ENCODE results near the gene COPB2.
"Not testable (repeated sequence)": the region's sequence is repeated elsewhere in the genome, so short reads cannot be mapped to it uniquely, and the experiment has no call there.

Gene COPB2

DNA sequence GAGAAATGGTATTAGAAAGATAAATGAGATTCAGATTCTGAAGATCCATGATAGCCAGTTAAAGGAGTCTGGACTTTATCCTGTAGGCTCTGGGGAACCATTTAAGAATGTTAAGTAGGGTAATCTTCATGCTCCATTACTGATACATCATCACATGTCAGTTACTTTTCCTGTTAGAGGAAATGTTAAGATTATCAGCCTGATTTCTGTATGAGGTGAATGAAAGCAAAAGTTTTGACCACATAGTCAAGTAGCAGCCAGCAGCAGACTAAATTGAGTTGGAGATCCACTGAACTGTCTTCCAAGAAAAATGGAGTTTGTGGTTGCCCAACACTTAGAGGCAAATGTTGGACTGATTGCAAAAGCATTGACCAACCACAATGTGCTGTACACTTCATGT, 4.7 kb upstream of the COPB2 start:
- no peak overlapping the region for H2AFZ ChIP-seq (ENCODE audit: low read length)
- no peak for DNase-seq (ENCODE audit: low spot score)
- H2AK5ac ChIP-seq (ENCODE audit: low read depth, low read length) = no peak overlapping the region
- no peaks in the 10 kb centered on the region for H3K79me1 ChIP-seq (ENCODE audit: low read depth, low read length)
- H3K4ac ChIP-seq (ENCODE audit: low read length) = no peak overlapping the region
- H2BK12ac ChIP-seq (ENCODE audit: low read length) = no peak overlapping the region
- H3K27ac ChIP-seq (replicated peaks; ENCODE audit: low read length) = no peak overlapping the region
- H3K14ac ChIP-seq (ENCODE audit: low read length) = no peak overlapping the region
- H2BK120ac ChIP-seq (ENCODE audit: low read depth, low read length) = no peak overlapping the region
- H3K4me3 ChIP-seq (ENCODE audit: low read length in 2 of 2) = no peak overlapping the region
- no peak overlapping the region for H2BK15ac ChIP-seq (ENCODE audit: low read length)
- no peak overlapping the region for H3K4me2 ChIP-seq (ENCODE audit: insufficient read depth, low read length, poor library complexity, severe bottlenecking)
- H3K23ac ChIP-seq (ENCODE audit: low read depth, low read length, poor library complexity) = no peak overlapping the region
- peaks cover 0 to 2% (median 2%) of the 10 kb centered on the region in 3 experiments for H3K27me3 ChIP-seq (ENCODE audit: control insufficient read depth in 3 of 3, insufficient read depth in 3 of 3, low read depth in 1 of 3, low read length in 3 of 3)
- no peak overlapping the region for H3K9ac ChIP-seq (ENCODE audit: low read depth, low read length, poor library complexity)
- no peaks in the 10 kb centered on the region for H3K36me3 ChIP-seq (replicated peaks in 1 of 2; ENCODE audit: control insufficient read depth in 2 of 2, insufficient read depth in 2 of 2, low read length in 2 of 2)
- H2BK5ac ChIP-seq (ENCODE audit: low read length) = no peak overlapping the region
- no peak overlapping the region for H3K18ac ChIP-seq (ENCODE audit: low read length)
- no peak overlapping the region for H4K91ac ChIP-seq (ENCODE audit: low read depth, low read length, poor library complexity)
- H3K4me1 ChIP-seq (ENCODE audit: control insufficient read depth in 2 of 2, insufficient read depth in 1 of 2, low read depth in 1 of 2, low read length in 2 of 2) = peaks cover 0 to 2% of the 10 kb centered on the region in 2 donors
- no peak overlapping the region for H4K8ac ChIP-seq (ENCODE audit: low read depth, low read length)
- no peaks in the 10 kb centered on the region for H3K9me3 ChIP-seq (replicated peaks in 1 of 2; ENCODE audit: control insufficient read depth in 2 of 2, insufficient read depth in 1 of 2, low read depth in 1 of 2, low read length in 2 of 2)

DNA sequence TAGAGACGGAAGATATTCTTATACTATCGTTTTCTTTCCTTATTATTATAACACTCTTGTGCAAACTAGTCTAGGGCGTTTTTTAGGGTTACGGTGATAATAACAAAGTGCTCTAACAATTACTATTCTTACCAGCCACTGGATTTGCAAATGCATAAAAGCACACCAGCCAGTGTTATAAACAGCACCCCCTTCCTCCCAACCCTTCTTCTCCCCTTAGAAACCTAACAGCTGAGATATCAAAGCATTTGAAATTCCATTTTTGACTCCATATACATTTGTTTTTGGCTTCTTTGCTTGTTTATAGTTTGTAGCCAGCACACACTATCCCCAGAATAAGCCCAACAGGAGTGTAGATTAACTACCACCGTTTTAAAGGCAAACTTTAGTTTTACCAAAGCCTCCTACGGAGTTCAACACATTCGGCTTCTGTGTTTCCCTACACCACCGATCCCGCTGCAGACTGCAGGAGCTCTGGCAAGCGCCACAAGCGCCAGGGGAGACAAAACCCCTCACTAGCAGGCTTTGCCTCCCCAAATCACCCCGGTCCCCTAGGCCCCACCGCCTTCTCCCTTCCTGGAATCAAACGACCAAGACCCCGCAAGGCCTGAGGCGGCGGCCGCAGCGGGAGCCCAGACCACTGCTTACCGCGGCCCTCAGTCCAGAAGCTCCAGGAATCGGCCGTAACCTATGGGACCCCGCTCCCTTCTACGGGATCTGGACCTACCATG, 461 bp downstream of the COPB2 start:
- Histone ChIP-seq H2BK120ac (ENCODE audit: low read depth, low read length) (no peak overlapping the region), H3K4me2 (ENCODE audit: insufficient read depth, low read length, poor library complexity, severe bottlenecking) (peak overlapping the region; percentile 46), H4K91ac (ENCODE audit: low read depth, low read length, poor library complexity) (no peak overlapping the region), H3K4ac (ENCODE audit: low read length) (no peak overlapping the region), H3K9me3 (replicated peaks in 1 of 2; ENCODE audit: control insufficient read depth in 2 of 2, insufficient read depth in 1 of 2, low read depth in 1 of 2, low read length in 2 of 2) (no peaks in the 10 kb centered on the region), H3K23ac (ENCODE audit: low read depth, low read length, poor library complexity) (no peak overlapping the region), H2BK12ac (ENCODE audit: low read length) (no peak overlapping the region), H3K27ac (replicated peaks; ENCODE audit: low read length) (no peak overlapping the region), H4K8ac (ENCODE audit: low read depth, low read length) (no peak overlapping the region), H3K36me3 (replicated peaks in 1 of 2; ENCODE audit: control insufficient read depth in 2 of 2, insufficient read depth in 2 of 2, low read length in 2 of 2) (peaks cover 0 to 14% of the 10 kb centered on the region in 2 donors), H3K14ac (ENCODE audit: low read length) (no peak overlapping the region), H3K4me3 (ENCODE audit: low read length in 2 of 2) (peak overlapping the region; percentile 79 to 94), H3K79me1 (ENCODE audit: low read depth, low read length) (no peaks in the 10 kb centered on the region), H2AK5ac (ENCODE audit: low read depth, low read length) (no peak overlapping the region), H3K18ac (ENCODE audit: low read length) (peak overlapping the region; percentile 89), H2BK15ac (ENCODE audit: low read length) (no peak overlapping the region), H3K27me3 (ENCODE audit: control insufficient read depth in 3 of 3, insufficient read depth in 3 of 3, low read depth in 1 of 3, low read length in 3 of 3) (peaks cover 0 to 2% (median 0%) of the 10 kb centered on the region in 3 experiments), H2AFZ (ENCODE audit: low read length) (peak overlapping the region; percentile 88), H2BK5ac (ENCODE audit: low read length) (no peak overlapping the region), H3K9ac (ENCODE audit: low read depth, low read length, poor library complexity) (peak overlapping the region; percentile 81), H3K4me1 (ENCODE audit: control insufficient read depth in 2 of 2, insufficient read depth in 1 of 2, low read depth in 1 of 2, low read length in 2 of 2) (peaks cover 2% of the 10 kb centered on the region in 2 donors)
- WGBS, 2 donors (ENCODE audit: extremely low coverage in 2 of 2, insufficient read length in 2 of 2, insufficient replicate concordance in 1 of 2) = no CpG with 5 or more reads among the region's 25 CpGs
- DNase-seq (ENCODE audit: low spot score) = peak; percentile 2

DNA sequence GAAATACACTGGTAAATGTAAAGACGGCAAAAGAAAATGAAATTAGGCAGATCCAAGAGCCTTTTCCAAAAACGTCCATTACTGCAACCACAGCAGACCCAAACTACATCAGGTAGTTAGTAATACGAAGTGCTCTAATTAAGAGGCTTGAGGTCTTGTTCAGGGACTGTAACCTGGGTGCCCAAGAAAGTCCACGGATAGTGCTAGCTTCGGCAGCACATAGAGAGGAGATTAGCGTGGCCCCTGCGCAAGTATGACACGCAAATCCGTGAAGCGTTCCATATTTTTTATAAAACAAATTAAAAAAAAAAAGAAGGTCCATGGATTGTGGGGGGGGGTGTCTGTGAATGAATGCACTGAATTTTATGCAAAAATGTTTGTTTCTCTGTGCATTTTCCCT, 1.4 kb downstream of the COPB2 start:
- H3K14ac ChIP-seq (ENCODE audit: low read length) = no peak overlapping the region
- H3K4me1 ChIP-seq (ENCODE audit: control insufficient read depth in 2 of 2, insufficient read depth in 1 of 2, low read depth in 1 of 2, low read length in 2 of 2) = peaks cover 2% of the 10 kb centered on the region in 2 donors
- no peaks in the 10 kb centered on the region for H3K27me3 ChIP-seq (ENCODE audit: control insufficient read depth in 3 of 3, insufficient read depth in 3 of 3, low read depth in 1 of 3, low read length in 3 of 3)
- no peak overlapping the region for H3K27ac ChIP-seq (replicated peaks; ENCODE audit: low read length)
- H4K8ac ChIP-seq (ENCODE audit: low read depth, low read length) = no peak overlapping the region
- H4K91ac ChIP-seq (ENCODE audit: low read depth, low read length, poor library complexity) = no peak overlapping the region
- no peak overlapping the region for H3K4me2 ChIP-seq (ENCODE audit: insufficient read depth, low read length, poor library complexity, severe bottlenecking)
- no peak overlapping the region for H3K23ac ChIP-seq (ENCODE audit: low read depth, low read length, poor library complexity)
- H3K79me1 ChIP-seq (ENCODE audit: low read depth, low read length) = no peaks in the 10 kb centered on the region
- DNase-seq (ENCODE audit: low spot score) = no peak
- H3K18ac ChIP-seq (ENCODE audit: low read length) = no peak overlapping the region
- H2BK5ac ChIP-seq (ENCODE audit: low read length) = no peak overlapping the region
- H3K9me3 ChIP-seq (replicated peaks in 1 of 2; ENCODE audit: control insufficient read depth in 2 of 2, insufficient read depth in 1 of 2, low read depth in 1 of 2, low read length in 2 of 2) = no peaks in the 10 kb centered on the region
- H2BK15ac ChIP-seq (ENCODE audit: low read length) = no peak overlapping the region
- H2BK12ac ChIP-seq (ENCODE audit: low read length) = no peak overlapping the region
- H2AK5ac ChIP-seq (ENCODE audit: low read depth, low read length) = no peak overlapping the region
- no peak overlapping the region for H2AFZ ChIP-seq (ENCODE audit: low read length)
- WGBS, 2 donors (ENCODE audit: extremely low coverage in 2 of 2, insufficient read length in 2 of 2, insufficient replicate concordance in 1 of 2) = no CpG with 5 or more reads among the region's 10 CpGs
- H3K9ac ChIP-seq (ENCODE audit: low read depth, low read length, poor library complexity) = no peak overlapping the region
- peak overlapping the region in 1 of 2 donors; percentile 79 for H3K4me3 ChIP-seq (ENCODE audit: low read length in 2 of 2)
- peaks cover 2 to 21% of the 10 kb centered on the region in 2 donors for H3K36me3 ChIP-seq (replicated peaks in 1 of 2; ENCODE audit: control insufficient read depth in 2 of 2, insufficient read depth in 2 of 2, low read length in 2 of 2)
- no peak overlapping the region for H2BK120ac ChIP-seq (ENCODE audit: low read depth, low read length)
- H3K4ac ChIP-seq (ENCODE audit: low read length) = no peak overlapping the region

- not testable (repeated sequence) for H4K8ac ChIP-seq (ENCODE audit: low read depth, low read length)
- WGBS, 2 donors (ENCODE audit: extremely low coverage in 2 of 2, insufficient read length in 2 of 2, insufficient replicate concordance in 1 of 2) = no CpG with 5 or more reads among the region's 2 CpGs
These were observed 7.2 kb downstream of the COPB2 start for GRCh38 chr3:139382291-139382690.

More at GRCh38 chr3:139382291-139382690, 7.2 kb downstream of the COPB2 start:
- H3K14ac ChIP-seq (ENCODE audit: low read length); H2AK5ac ChIP-seq (ENCODE audit: low read depth, low read length); H3K9me3 ChIP-seq (replicated peaks in 1 of 2; ENCODE audit: control insufficient read depth in 2 of 2, insufficient read depth in 1 of 2, low read depth in 1 of 2, low read length in 2 of 2); H3K27ac ChIP-seq (replicated peaks; ENCODE audit: low read length); H2AFZ ChIP-seq (ENCODE audit: low read length); H3K27me3 ChIP-seq (ENCODE audit: control insufficient read depth in 3 of 3, insufficient read depth in 3 of 3, low read depth in 1 of 3, low read length in 3 of 3); DNase-seq (ENCODE audit: low spot score); H3K23ac ChIP-seq (ENCODE audit: low read depth, low read length, poor library complexity); H3K79me1 ChIP-seq (ENCODE audit: low read depth, low read length); H2BK15ac ChIP-seq (ENCODE audit: low read length); H2BK12ac ChIP-seq (ENCODE audit: low read length); H2BK5ac ChIP-seq (ENCODE audit: low read length); H2BK120ac ChIP-seq (ENCODE audit: low read depth, low read length); H3K4me2 ChIP-seq (ENCODE audit: insufficient read depth, low read length, poor library complexity, severe bottlenecking); H3K9ac ChIP-seq (ENCODE audit: low read depth, low read length, poor library complexity); H4K91ac ChIP-seq (ENCODE audit: low read depth, low read length, poor library complexity); H3K4me1 ChIP-seq (ENCODE audit: control insufficient read depth in 2 of 2, insufficient read depth in 1 of 2, low read depth in 1 of 2, low read length in 2 of 2); H3K4me3 ChIP-seq (ENCODE audit: low read length in 2 of 2); H3K4ac ChIP-seq (ENCODE audit: low read length); H3K18ac ChIP-seq (ENCODE audit: low read length): not testable (repeated sequence)
- H3K36me3 ChIP-seq (replicated peaks in 1 of 2; ENCODE audit: control insufficient read depth in 2 of 2, insufficient read depth in 2 of 2, low read length in 2 of 2) = peaks cover 8 to 79% of the 10 kb centered on the region in 2 donors

Measured in neuronal stem cell (in vitro differentiated cells).